GM13977 (cell line): ENCODE measurements around the gene CD22.

ENCODE experiments used
- DNase-seq: peaks from one replicate; pipeline ENCODE4 v3.0.0; 2012; ENCODE audit warnings: low spot score
- in situ Hi-C: fragments of 300-500 bp; cut with MboI; formaldehyde crosslinking; loops from one replicate; pipeline ENCODE4 v1.12.0; 2022; ENCODE audit warnings: low sequenced_read_pairs, low pct_unique_long_range_greater_than_20kb, mixed read lengths, inconsistent platforms; ENCODE audit not compliant: unreplicated experiment
- TF ChIP-seq, protein P1 (sequence below): IDR thresholded peaks from 2 replicates; pipeline ENCODE4 v1.5.1; 2012; ENCODE audit warnings: mild to moderate bottlenecking, control low read depth; ENCODE audit not compliant: insufficient read depth; ENCODE audit errors: extremely low read depth, missing control alignments

Gene CD22

DNA sequence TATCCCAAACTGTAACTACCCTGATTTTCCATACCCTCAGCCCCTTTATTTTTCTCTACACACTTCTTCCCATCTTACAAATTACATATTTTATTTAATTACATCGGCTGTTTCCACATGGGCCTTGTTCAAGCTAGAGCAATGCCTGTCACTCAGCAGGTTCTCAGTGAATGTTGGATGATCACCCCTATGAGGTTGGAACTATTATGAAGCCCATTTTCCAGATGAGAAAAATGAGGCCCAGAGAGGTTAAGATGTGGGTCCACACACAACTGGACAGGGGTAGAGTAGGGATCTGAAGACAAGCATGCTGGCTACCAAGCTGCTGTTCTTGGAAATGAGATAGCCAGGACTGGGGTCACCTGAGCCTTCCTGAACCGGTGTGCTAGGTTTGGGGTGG is 27.0 kb upstream of the CD22 start:
- TF ChIP-seq, protein P1, sequence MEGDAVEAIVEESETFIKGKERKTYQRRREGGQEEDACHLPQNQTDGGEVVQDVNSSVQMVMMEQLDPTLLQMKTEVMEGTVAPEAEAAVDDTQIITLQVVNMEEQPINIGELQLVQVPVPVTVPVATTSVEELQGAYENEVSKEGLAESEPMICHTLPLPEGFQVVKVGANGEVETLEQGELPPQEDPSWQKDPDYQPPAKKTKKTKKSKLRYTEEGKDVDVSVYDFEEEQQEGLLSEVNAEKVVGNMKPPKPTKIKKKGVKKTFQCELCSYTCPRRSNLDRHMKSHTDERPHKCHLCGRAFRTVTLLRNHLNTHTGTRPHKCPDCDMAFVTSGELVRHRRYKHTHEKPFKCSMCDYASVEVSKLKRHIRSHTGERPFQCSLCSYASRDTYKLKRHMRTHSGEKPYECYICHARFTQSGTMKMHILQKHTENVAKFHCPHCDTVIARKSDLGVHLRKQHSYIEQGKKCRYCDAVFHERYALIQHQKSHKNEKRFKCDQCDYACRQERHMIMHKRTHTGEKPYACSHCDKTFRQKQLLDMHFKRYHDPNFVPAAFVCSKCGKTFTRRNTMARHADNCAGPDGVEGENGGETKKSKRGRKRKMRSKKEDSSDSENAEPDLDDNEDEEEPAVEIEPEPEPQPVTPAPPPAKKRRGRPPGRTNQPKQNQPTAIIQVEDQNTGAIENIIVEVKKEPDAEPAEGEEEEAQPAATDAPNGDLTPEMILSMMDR = no peak

DNA sequence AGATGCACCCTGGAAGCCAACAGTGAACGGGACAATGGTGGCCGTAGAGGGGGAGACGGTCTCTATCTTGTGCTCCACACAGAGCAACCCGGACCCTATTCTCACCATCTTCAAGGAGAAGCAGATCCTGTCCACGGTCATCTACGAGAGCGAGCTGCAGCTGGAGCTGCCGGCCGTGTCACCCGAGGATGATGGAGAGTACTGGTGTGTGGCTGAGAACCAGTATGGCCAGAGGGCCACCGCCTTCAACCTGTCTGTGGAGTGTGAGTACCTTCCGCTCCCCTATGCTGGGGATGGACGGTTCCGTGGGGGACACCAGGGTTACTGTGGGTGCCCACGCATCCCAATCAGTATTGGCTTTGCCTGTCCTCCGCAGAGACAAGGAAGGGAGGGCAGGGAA is 26.5 kb upstream of the CD22 start:
- in situ Hi-C loops = no loop called here
- TF ChIP-seq, protein P1 = no peak
- no peak for DNase-seq

More for the DNA sequence above, 27.0 kb upstream of the CD22 start:
- in situ Hi-C loops = no loop called here
- DNase-seq = no peak

DNA sequence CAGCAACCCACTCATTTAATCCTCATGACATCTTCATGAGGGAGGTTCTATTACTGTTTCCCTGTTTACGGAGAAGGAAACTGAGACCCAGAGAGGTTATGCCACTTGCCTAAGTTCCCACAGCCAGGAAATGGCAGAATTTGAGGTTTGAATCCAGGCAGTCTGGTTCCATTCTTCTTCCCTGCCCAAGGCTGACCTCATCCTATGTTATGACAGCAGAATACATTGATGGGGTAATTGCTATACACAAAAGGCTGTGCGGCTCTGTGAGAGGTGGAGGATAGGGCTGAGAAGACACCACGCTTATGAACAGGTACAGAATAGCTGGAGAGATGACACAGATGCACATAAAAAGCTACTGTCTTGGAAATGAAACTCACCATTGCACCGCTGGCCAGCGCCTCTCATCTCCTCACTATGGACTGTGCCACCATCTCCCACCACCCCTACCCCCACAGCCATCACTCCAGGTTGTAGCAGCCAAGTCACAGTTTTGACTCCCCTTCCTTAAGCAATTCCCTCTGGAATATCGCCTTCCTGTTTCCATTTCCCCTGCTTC is 25.6 kb upstream of the CD22 start:
- in situ Hi-C loops = no loop called here
- no peak for DNase-seq
- TF ChIP-seq, protein P1 = no peak

DNA sequence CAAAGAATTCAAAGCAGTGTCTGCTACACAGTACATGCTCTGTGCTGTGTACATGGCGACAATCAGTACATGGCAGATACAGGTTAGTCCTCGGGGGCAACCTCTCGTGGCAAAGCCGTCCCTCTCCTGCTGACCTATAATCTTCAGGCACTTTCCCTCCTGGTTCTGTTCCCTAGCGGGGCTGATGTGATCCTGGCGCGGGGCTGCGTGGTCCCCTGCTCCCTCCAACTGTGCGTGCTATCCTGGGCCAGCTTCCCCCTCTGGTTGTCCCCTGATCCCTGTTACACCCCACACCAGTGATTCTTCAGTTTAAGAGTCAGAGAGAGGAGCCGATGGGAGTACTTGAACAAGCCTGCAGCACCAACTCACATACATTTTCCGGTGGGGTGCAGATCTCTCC is 25.0 kb upstream of the CD22 start:
- TF ChIP-seq, protein P1 = no peak
- in situ Hi-C loops = no loop called here
- no peak for DNase-seq

DNA sequence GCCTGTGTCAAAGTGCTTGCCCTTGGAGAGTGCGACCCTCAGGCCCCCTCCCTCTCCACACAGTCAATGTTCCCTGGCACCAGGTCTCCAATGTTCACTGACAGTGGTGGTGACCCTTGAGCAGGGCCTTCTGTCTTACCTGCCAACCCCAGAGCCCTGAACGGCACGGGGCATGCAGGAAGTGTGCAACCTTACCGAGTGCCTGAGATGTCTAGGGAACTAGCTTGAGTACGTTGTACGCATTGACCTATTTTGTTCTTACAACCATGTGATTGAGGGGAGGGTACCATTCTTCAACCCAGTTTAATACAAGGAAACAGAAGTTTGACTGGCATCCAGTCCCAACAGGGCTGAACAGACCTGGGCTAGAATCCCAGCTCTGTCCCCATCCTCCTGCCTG is 23.8 kb upstream of the CD22 start:
- TF ChIP-seq, protein P1 = no peak
- no peak for DNase-seq
- in situ Hi-C loops = no loop called here

DNA sequence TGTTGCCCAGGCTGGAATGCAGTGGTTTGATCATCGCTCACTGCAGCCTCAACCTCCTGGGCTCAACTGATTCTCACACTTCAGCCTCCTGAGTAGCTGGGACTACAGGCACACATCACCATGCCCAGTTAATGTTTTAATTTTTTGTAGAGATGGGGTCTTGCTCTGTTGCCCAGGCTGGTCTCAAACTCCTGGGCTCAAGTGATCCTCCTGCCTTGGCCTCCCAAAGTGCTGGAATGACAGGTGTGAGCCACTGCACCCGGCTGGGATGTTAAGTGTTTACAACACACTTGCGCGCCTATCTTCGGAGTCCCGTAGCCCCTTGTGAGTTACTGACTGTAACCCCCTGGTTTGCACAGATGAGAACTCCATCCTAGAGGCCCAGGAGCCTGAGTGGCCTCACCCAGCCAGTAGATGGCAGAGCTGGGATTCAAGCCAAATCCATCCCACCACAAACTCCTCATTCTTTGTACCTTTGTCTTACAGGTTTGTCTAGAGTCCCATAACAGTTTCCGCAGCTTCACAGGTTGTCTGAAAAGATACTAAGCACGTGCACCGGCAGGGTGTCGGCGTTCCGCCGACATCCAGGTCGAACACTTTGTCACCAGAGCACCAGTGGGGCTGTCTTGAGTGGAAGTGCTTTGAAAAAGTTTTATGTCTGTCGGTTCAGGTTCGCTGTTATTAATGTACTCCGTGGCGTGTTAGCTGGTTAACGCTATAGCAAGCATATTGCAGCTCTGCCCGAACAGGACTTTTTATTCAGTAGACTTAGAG is 22.3 kb upstream of the CD22 start:
- TF ChIP-seq, protein P1 = peak; percentile 49
- in situ Hi-C loops = no loop called here
- peak; percentile 64 for DNase-seq
